Liver (tissue), 9 donors: Measurements from ENCODE around the gene WFIKKN2. TPM values are rescaled to one million over a fixed set of nuclear protein-coding genes. Genes with fewer than 3 reads are reported as not detected.

Source experiments
- DNase-seq: peaks from one replicate; pipeline ENCODE4 v3.0.0-alpha.2; 2017; ENCODE audit warnings: low spot score
- H3K27ac ChIP-seq, 2 donors: one replicate each; pipeline ENCODE4 v1.7.0; 2013; ENCODE audit warnings: inconsistent platforms in 2 of 2, low read length in 2 of 2, control low read depth in 1 of 2, low read depth in 1 of 2, mild to moderate bottlenecking in 1 of 2
- H3K27me3 ChIP-seq, 4 donors: one replicate each; pipeline versions ENCODE4 v1.6.1 to v1.7.0; 2013; ENCODE audit warnings: low read length in 3 of 4, inconsistent platforms in 1 of 4, mild to moderate bottlenecking in 1 of 4, moderate library complexity in 1 of 4; ENCODE audit not compliant: control insufficient read depth in 4 of 4, insufficient read depth in 4 of 4
- H3K36me3 ChIP-seq, 4 donors: one replicate each; pipeline versions ENCODE4 v1.6.1 to v1.7.0; 2013; ENCODE audit warnings: low read length in 3 of 4, mild to moderate bottlenecking in 3 of 4, low read depth in 1 of 4, moderate library complexity in 1 of 4; ENCODE audit not compliant: control insufficient read depth in 4 of 4, insufficient read depth in 3 of 4
- H3K4me1 ChIP-seq, 4 donors: one replicate each; pipeline versions ENCODE4 v1.6.1 to v1.7.0; 2013; ENCODE audit warnings: low read length in 3 of 4, mild to moderate bottlenecking in 3 of 4, moderate library complexity in 1 of 4; ENCODE audit not compliant: control insufficient read depth in 4 of 4, insufficient read depth in 4 of 4
- H3K4me3 ChIP-seq, 3 donors: one replicate each; pipeline versions ENCODE4 v1.6.1 to v1.7.0; 2013; ENCODE audit warnings: low read length in 3 of 3, control low read depth in 1 of 3, low read depth in 1 of 3, mild to moderate bottlenecking in 1 of 3
- H3K9ac ChIP-seq, 2 donors: one replicate each; pipeline ENCODE4 v1.7.0; 2013; ENCODE audit warnings: low read length in 2 of 2, mild to moderate bottlenecking in 2 of 2, moderate library complexity in 2 of 2, control low read depth in 1 of 2, low read depth in 1 of 2
- H3K9me3 ChIP-seq, 4 donors: one replicate each; pipeline versions ENCODE4 v1.6.1 to v1.7.0; 2013; ENCODE audit warnings: low read length in 3 of 4; ENCODE audit not compliant: control insufficient read depth in 4 of 4
- ATF3 ChIP-seq: IDR thresholded peaks from 2 replicates; pipeline ENCODE4 v1.6.1; 2016; ENCODE audit warnings: antibody characterized with exemption
- CTCF ChIP-seq: fragments of 150-350 bp; IDR thresholded peaks from 2 replicates; pipeline ENCODE4 v1.5.1; 2017; ENCODE audit warnings: improper control_type of control experiment, low read depth, low read length; ENCODE audit not compliant: missing input control
- EGR1 ChIP-seq, 2 donors: IDR thresholded peaks; 2 replicates each; pipeline ENCODE4 v1.6.1; 2016 to 2018; ENCODE audit warnings: antibody characterized with exemption in 2 of 2, low read depth in 2 of 2
- FOXA1 ChIP-seq: IDR thresholded peaks from 2 replicates; pipeline ENCODE4 v1.6.1; 2016; ENCODE audit warnings: antibody characterized with exemption
- FOXA2 ChIP-seq: IDR thresholded peaks from 2 replicates; pipeline ENCODE4 v1.6.1; 2016; ENCODE audit warnings: antibody characterized with exemption
- GABPA ChIP-seq, 2 donors: IDR thresholded peaks in 1 of 2; conservative IDR thresholded peaks in 1 of 2; 2 replicates each; pipeline ENCODE4 v1.6.1; 2016; ENCODE audit warnings: antibody characterized with exemption in 2 of 2, mild to moderate bottlenecking in 1 of 2, moderate library complexity in 1 of 2
- HNF4A ChIP-seq, 2 donors: conservative IDR thresholded peaks; 2 replicates each; pipeline ENCODE4 v1.6.1; 2016; ENCODE audit warnings: antibody characterized with exemption in 2 of 2, mild to moderate bottlenecking in 2 of 2
- HNF4G ChIP-seq: IDR thresholded peaks from 2 replicates; pipeline ENCODE4 v1.6.1; 2016; ENCODE audit warnings: antibody characterized with exemption
- JUND ChIP-seq, 2 donors: IDR thresholded peaks; 2 replicates each; pipeline ENCODE4 v1.6.1; 2016; ENCODE audit warnings: antibody characterized with exemption in 2 of 2
- MAX ChIP-seq: IDR thresholded peaks from 2 replicates; pipeline ENCODE4 v1.6.1; 2016; ENCODE audit warnings: antibody characterized with exemption
- NR2F2 ChIP-seq: IDR thresholded peaks from 2 replicates; pipeline ENCODE4 v1.6.1; 2016; ENCODE audit warnings: antibody characterized with exemption
- RAD21 ChIP-seq, 2 donors: IDR thresholded peaks; 2 replicates each; pipeline ENCODE4 v1.6.1; 2016; ENCODE audit warnings: antibody characterized with exemption in 2 of 2, mild to moderate bottlenecking in 2 of 2
- REST ChIP-seq: IDR thresholded peaks from 2 replicates; pipeline ENCODE4 v1.6.1; 2016; ENCODE audit warnings: antibody characterized with exemption, mild to moderate bottlenecking
- RXRA ChIP-seq, 2 donors: IDR thresholded peaks; 2 replicates each; pipeline ENCODE4 v1.6.1; 2017 to 2018; ENCODE audit warnings: antibody characterized with exemption in 2 of 2, mild to moderate bottlenecking in 1 of 2
- SP1 ChIP-seq: IDR thresholded peaks from 2 replicates; pipeline ENCODE4 v1.6.1; 2018; ENCODE audit warnings: antibody characterized with exemption, mild to moderate bottlenecking
- TAF1 ChIP-seq: conservative IDR thresholded peaks from 2 replicates; pipeline ENCODE4 v1.6.1; 2016; ENCODE audit warnings: antibody characterized with exemption, mild to moderate bottlenecking
- YY1 ChIP-seq: IDR thresholded peaks from 2 replicates; pipeline ENCODE4 v1.6.1; 2016; ENCODE audit warnings: antibody characterized with exemption, mild to moderate bottlenecking
- ZBTB33 ChIP-seq: IDR thresholded peaks from 2 replicates; pipeline ENCODE4 v1.6.1; 2016; ENCODE audit warnings: antibody characterized with exemption
- WGBS: extraction: QIAGEN DNeasy Blood & Tissue Kit; methylation state at CpG from one replicate; pipeline ENCODE4 v1.1.7; 2013; 5-methylcytosine and 5-hydroxymethylcytosine counted together
- polyA plus RNA-seq, 2 donors: library from polyadenylated mRNA; stranded (reverse) in 1 of 2; unstranded in 1 of 2; fragments of 200-250 nt in 1 of 2; fragments of >200 nt in 1 of 2; fragmentation: Nextera tagmentation in 1 of 2; extraction: Ambion mirVana in 1 of 2; gene quantifications; one replicate each; pipeline versions ENCODE4 v1.2.1 to v1.2.3, GENCODE V29; 2013 to 2015
- total RNA-seq, 2 donors: library from RNA; depleted of rRNA; stranded (reverse); fragments of >200 nt; gene quantifications; one replicate each; pipeline ENCODE4 v1.2.3, GENCODE V29; 2014
- donor health status: healthy.
- donor health status: healthy.
- donor health status: healthy.
- donor health status: healthy.
- donor health status: healthy.

The WFIKKN2 gene
- total and polyA plus RNA-seq, 4 donors = 0.02 to 0.19 (median 0.07) TPM; not detected in 1

- Histone ChIP-seq H3K9ac (no peak overlapping the region), H3K36me3 (no peaks in the 10 kb centered on the region), H3K27ac (no peak overlapping the region), H3K4me1 (peaks cover 0 to 5% (median 3%) of the 10 kb centered on the region in 4 donors), H3K4me3 (no peak overlapping the region), H3K27me3 (no peaks in the 10 kb centered on the region), H3K9me3 (no peaks in the 10 kb centered on the region)
- DNase-seq = no peak
- TF ChIP-seq ATF3 = no peak
- no peak for TF ChIP-seq FOXA1
- TF ChIP-seq HNF4A (conservative IDR thresholded peaks at IDR 0.05) = no peak
- TF ChIP-seq REST = no peak
- TF ChIP-seq HNF4G = no peak
- no peak for TF ChIP-seq YY1
- no peak for TF ChIP-seq NR2F2
- no peak for TF ChIP-seq TAF1
- TF ChIP-seq FOXA2 = no peak
- no peak for TF ChIP-seq RXRA (IDR thresholded peaks at IDR 0.05)
- no peak for TF ChIP-seq GABPA (IDR thresholded peaks at IDR 0.05 in 1 of 2, conservative IDR thresholded peaks at IDR 0.05 in 1 of 2)
- no peak for TF ChIP-seq SP1
- TF ChIP-seq EGR1 (IDR thresholded peaks at IDR 0.05; ENCODE audit: low read depth in 2 of 2) = no peak
- no peak for TF ChIP-seq JUND (IDR thresholded peaks at IDR 0.05)
- TF ChIP-seq MAX = no peak
- no peak for TF ChIP-seq ZBTB33
- 83% methylated on average over 11 of the region's 11 CpGs for WGBS
These were observed 38.1 kb upstream of the WFIKKN2 start for GRCh38 chr17:50797135-50797810.

- H3K27me3 ChIP-seq = no peaks in the 10 kb centered on the region
- no peak overlapping the region for H3K27ac ChIP-seq
- no peak overlapping the region for H3K9ac ChIP-seq
- no peak for TF ChIP-seq CTCF
- TF ChIP-seq ATF3 = no peak
- no peak for TF ChIP-seq RAD21 (IDR thresholded peaks at IDR 0.05)
- TF ChIP-seq RXRA (IDR thresholded peaks at IDR 0.05) = no peak
- no peak for TF ChIP-seq JUND (IDR thresholded peaks at IDR 0.05)
- TF ChIP-seq FOXA2 = no peak
- TF ChIP-seq YY1 = no peak
- no peak for TF ChIP-seq TAF1
- TF ChIP-seq GABPA (IDR thresholded peaks at IDR 0.05 in 1 of 2, conservative IDR thresholded peaks at IDR 0.05 in 1 of 2) = no peak
- TF ChIP-seq FOXA1 = no peak
- 92% methylated on average over 19 of the region's 19 CpGs for WGBS
- H3K4me1 ChIP-seq = peaks cover 6 to 19% (median 14%) of the 10 kb centered on the region in 4 donors
- DNase-seq = no peak
- H3K4me3 ChIP-seq = no peak overlapping the region
- H3K36me3 ChIP-seq = no peaks in the 10 kb centered on the region
- no peaks in the 10 kb centered on the region for H3K9me3 ChIP-seq
These were observed 36.7 kb upstream of the WFIKKN2 start for GRCh38 chr17:50798424-50799288.
